HEK293 (cell line): ENCODE results near the gene WDR86.

Source experiments
- CTCF ChIP-seq: fragments of 450-650 bp; formaldehyde crosslinking; IDR thresholded peaks from 2 replicates; pipeline ENCODE4 v1.5.1; 2016; ENCODE audit warnings: missing biosample characterization, missing genetic modification characterization
- MZF1 ChIP-seq: fragments of 450-650 bp; formaldehyde crosslinking; IDR thresholded peaks from 2 replicates; pipeline ENCODE4 v1.5.1; 2017; ENCODE audit warnings: missing biosample characterization, missing genetic modification characterization, borderline replicate concordance
- SETDB1 ChIP-seq: IDR thresholded peaks from one replicate; pipeline ENCODE4 v1.6.1; 2017; ENCODE audit warnings: mild to moderate bottlenecking, low read length, moderate library complexity, mixed read lengths; ENCODE audit not compliant: insufficient read length
- ZNF132 ChIP-seq: fragments of 450-650 bp; formaldehyde crosslinking; IDR thresholded peaks from 2 replicates; pipeline ENCODE4 v1.5.1; 2017; ENCODE audit warnings: missing biosample characterization, missing genetic modification characterization, borderline replicate concordance
- ZNF274 ChIP-seq, 2 experiments: fragments of 200-500 bp in 1 of 2; fragments of 450-650 bp in 1 of 2; sonication (Bioruptor generic) in 1 of 2; formaldehyde crosslinking in 1 of 2; IDR thresholded peaks; 2 replicates each; pipeline versions ENCODE4 v1.5.1 to v1.6.1; 2014 to 2016; ENCODE audit warnings: borderline replicate concordance in 1 of 2, inconsistent platforms in 1 of 2, low read length in 1 of 2, missing biosample characterization in 1 of 2, missing genetic modification characterization in 1 of 2
- ZNF561 ChIP-seq: fragments of 450-650 bp; IDR thresholded peaks from 2 replicates; pipeline ENCODE4 v1.5.1; 2018; ENCODE audit warnings: missing biosample characterization, missing genetic modification characterization, borderline replicate concordance
- TF ChIP-seq, protein P1 (sequence below): fragments of 450-650 bp; formaldehyde crosslinking; IDR thresholded peaks from 2 replicates; pipeline ENCODE4 v1.5.1; 2016; ENCODE audit warnings: missing biosample characterization, missing genetic modification characterization, borderline replicate concordance
- TF ChIP-seq, protein P2 (sequence below): fragments of 450-650 bp; formaldehyde crosslinking; IDR thresholded peaks from 2 replicates; pipeline ENCODE4 v1.5.1; 2016; ENCODE audit warnings: missing biosample characterization, missing genetic modification characterization, low read depth

GRCh38 chr7:151408839-151409666 lies 785 bp downstream of the WDR86 start:
- TF ChIP-seq CTCF (no peak), ZNF274 (IDR thresholded peaks at IDR 0.05; ENCODE audit: low read length) (no peak), ZNF274 (tag by site-specific recombination; IDR thresholded peaks at IDR 0.05; ENCODE audit: borderline replicate concordance) (no peak), SETDB1 (no peak), ZNF132 (no peak), MZF1 (no peak), ZNF561 (tag by site-specific recombination) (no peak)
- TF ChIP-seq, protein P1, sequence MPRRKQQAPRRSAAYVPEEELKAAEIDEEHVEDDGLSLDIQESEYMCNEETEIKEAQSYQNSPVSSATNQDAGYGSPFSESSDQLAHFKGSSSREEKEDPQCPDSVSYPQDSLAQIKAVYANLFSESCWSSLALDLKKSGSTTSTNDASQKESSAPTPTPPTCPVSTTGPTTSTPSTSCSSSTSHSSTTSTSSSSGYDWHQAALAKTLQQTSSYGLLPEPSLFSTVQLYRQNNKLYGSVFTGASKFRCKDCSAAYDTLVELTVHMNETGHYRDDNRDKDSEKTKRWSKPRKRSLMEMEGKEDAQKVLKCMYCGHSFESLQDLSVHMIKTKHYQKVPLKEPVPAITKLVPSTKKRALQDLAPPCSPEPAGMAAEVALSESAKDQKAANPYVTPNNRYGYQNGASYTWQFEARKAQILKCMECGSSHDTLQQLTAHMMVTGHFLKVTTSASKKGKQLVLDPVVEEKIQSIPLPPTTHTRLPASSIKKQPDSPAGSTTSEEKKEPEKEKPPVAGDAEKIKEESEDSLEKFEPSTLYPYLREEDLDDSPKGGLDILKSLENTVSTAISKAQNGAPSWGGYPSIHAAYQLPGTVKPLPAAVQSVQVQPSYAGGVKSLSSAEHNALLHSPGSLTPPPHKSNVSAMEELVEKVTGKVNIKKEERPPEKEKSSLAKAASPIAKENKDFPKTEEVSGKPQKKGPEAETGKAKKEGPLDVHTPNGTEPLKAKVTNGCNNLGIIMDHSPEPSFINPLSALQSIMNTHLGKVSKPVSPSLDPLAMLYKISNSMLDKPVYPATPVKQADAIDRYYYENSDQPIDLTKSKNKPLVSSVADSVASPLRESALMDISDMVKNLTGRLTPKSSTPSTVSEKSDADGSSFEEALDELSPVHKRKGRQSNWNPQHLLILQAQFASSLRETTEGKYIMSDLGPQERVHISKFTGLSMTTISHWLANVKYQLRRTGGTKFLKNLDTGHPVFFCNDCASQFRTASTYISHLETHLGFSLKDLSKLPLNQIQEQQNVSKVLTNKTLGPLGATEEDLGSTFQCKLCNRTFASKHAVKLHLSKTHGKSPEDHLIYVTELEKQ (tag by site-specific recombination), result no peak
- TF ChIP-seq, protein P2, sequence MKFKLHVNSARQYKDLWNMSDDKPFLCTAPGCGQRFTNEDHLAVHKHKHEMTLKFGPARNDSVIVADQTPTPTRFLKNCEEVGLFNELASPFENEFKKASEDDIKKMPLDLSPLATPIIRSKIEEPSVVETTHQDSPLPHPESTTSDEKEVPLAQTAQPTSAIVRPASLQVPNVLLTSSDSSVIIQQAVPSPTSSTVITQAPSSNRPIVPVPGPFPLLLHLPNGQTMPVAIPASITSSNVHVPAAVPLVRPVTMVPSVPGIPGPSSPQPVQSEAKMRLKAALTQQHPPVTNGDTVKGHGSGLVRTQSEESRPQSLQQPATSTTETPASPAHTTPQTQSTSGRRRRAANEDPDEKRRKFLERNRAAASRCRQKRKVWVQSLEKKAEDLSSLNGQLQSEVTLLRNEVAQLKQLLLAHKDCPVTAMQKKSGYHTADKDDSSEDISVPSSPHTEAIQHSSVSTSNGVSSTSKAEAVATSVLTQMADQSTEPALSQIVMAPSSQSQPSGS (tag by site-specific recombination), result no peak
